Measurements from ENCODE around the gene SCYGR6.

DNA sequence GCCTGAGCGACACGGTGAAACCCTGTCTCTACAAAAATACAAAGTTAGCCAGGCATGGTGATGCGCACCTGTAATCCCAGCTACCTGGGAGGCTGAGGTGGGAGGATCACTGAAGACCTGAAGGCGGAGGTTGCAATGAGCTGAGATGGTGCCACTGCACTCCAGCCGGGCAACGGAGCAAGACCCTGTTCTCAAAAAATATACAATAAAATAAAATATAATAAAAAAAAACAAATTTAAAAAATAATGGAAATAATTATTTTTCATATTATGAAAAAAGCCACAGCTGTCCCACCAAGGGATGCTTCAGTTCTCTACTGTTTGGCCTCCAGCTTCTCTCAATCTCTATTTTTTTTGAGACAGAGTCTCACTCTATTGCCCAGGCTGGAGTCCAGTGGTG lies 17.2 kb downstream of the SCYGR6 start:
- no peak for TF ChIP-seq MAX (IDR thresholded peaks at IDR 0.05; ENCODE audit: low read depth, low read length)
- TF ChIP-seq, protein P1, sequence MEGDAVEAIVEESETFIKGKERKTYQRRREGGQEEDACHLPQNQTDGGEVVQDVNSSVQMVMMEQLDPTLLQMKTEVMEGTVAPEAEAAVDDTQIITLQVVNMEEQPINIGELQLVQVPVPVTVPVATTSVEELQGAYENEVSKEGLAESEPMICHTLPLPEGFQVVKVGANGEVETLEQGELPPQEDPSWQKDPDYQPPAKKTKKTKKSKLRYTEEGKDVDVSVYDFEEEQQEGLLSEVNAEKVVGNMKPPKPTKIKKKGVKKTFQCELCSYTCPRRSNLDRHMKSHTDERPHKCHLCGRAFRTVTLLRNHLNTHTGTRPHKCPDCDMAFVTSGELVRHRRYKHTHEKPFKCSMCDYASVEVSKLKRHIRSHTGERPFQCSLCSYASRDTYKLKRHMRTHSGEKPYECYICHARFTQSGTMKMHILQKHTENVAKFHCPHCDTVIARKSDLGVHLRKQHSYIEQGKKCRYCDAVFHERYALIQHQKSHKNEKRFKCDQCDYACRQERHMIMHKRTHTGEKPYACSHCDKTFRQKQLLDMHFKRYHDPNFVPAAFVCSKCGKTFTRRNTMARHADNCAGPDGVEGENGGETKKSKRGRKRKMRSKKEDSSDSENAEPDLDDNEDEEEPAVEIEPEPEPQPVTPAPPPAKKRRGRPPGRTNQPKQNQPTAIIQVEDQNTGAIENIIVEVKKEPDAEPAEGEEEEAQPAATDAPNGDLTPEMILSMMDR (IDR thresholded peaks at IDR 0.05; ENCODE audit: low read depth, low read length), result no peak

Measured in NB4 (cell line).